GM19035 (cell line): Measurements from ENCODE around the gene HOXD3.

Experiments
- ATAC-seq: cut with Tn5 transposase; IDR thresholded peaks from one replicate; pipeline ENCODE4 v1.9.1; 2021; ENCODE audit not compliant: unreplicated experiment

HOXD3 gene

GRCh38 chr2:176148751-176149421 lies 8.2 kb upstream of the HOXD3 start:
- no peak for ATAC-seq

- ATAC-seq = no peak
Observed at GRCh38 chr2:176149481-176149938, 7.6 kb upstream of the HOXD3 start.

GRCh38 chr2:176149939-176150583 lies 7.0 kb upstream of the HOXD3 start:
- no peak for ATAC-seq

- no peak for ATAC-seq
Observed at GRCh38 chr2:176150584-176151441, 6.3 kb upstream of the HOXD3 start.

DNA sequence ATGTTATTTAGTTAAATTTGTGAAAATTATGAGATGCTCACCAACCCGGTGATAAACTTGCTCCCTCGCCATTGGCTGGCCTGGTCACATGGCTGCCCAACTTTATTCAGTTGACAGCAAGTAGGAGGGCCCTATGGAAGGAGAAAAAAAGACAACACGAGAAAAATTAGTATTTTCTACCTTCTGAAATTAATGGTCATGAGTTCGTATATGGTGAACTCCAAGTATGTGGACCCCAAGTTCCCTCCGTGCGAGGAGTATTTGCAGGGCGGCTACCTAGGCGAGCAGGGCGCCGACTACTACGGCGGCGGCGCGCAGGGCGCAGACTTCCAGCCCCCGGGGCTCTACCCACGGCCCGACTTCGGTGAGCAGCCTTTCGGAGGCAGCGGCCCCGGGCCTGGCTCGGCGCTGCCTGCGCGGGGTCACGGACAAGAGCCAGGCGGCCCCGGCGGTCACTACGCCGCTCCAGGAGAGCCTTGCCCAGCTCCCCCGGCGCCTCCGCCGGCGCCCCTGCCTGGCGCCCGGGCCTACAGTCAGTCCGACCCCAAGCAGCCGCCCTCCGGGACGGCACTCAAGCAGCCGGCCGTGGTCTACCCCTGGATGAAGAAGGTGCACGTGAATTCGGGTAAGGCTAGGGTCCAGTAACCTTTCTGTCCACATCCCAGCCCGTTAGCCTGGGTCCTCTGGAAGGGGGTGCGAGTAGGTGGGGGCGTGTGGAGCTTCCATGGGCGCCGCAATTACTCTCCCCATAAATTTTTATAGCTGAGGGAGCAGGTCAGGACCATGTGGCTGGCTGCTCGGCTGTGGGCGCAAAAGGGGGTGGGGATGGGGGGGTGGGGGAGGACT lies 5.4 kb upstream of the HOXD3 start, which contains the start of gene HOXD4:
Gene HOXD4 (plus strand): TSS at position 109 of the 846 bp plus-strand sequence. CDS start 84 bp downstream, at position 193.
- no peak for ATAC-seq

DNA sequence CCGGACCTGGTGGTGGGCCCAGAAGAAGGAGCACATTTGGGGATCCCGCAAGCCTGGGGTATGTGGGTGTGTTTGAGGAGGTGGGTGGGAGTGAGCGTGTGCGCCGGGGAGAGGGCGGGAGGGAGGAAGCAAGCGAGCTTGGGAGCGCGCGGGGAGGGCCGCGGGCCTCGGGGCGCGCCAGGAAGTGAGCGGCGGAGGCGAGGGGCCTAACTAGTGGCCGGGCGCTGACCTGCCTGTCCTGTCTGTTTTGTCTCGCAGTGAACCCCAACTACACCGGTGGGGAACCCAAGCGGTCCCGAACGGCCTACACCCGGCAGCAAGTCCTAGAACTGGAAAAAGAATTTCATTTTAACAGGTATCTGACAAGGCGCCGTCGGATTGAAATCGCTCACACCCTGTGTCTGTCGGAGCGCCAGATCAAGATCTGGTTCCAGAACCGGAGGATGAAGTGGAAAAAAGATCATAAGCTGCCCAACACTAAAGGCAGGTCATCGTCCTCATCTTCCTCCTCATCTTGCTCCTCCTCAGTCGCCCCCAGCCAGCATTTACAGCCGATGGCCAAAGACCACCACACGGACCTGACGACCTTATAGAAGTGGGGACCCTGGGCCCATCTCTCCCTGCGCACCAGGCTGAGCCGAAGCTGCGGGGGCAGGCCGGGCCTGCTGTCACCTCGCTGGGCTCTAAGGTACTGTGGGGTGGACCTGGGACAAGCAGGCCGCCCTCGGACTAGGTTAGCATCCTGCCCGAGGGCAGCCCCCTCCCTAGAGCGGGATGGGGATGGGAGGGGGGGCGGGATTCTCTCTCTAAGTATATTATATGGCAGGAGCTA lies 4.5 kb upstream of the HOXD3 start:
- ATAC-seq = no peak

GRCh38 chr2:176154576-176155252 lies 2.4 kb upstream of the HOXD3 start:
- no peak for ATAC-seq

DNA sequence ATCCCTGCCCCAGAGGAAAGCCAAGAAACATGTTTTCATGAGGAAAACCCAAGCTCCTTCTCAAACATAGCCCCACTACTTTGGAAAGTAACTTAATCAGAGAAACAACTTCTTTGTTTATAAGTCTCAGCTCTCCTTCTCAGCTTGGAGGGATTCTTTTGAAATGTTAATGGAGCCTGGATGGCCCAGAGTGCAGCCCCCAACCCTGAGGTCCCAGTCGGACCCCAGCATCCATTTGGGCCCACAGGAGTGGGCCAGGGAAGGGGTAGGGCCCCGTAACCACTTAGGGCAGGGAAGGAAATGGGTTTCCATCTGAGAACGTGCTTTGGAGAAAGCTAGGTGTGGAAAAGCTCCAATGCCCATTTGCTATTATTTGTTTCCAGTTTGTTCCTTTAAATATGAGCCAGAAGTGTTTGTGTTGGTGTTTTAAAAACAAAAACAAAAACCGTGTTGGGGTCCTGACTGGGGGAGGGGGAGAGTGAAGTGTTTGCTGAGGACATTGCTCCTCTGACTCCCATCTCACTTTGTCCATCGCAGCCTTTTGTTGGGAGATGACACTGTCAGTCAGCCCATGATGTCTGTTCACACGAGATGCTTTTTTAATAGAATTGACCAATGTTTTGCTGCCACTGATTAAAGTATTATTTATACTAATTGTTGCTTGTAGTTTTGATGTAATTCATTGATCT lies 1.6 kb upstream of the HOXD3 start:
- no peak for ATAC-seq

DNA sequence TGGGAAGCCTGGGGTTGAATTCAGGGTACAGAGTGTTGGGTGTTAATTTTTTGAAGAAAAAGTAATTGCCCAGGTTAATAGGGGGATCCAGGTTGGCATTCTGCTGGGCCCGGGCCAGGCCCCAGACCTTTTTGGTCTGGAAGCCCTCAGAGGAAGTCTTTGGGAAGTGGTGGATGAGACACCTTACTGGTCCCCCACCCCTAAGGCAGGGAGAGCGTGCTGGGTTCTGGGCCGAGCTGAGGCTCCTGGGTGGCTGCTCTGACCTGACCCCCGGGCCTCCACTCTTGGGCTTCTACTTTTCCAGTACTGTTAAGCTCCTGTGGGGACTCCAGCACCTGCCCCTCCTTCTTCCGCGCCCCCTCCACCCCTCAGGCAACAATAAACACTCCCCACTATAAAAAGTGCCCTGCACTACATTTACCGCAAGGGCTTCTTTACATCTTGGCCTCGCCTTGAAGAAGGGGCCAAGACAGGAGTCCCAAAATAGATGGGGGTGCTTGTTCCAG lies 753 bp upstream of the HOXD3 start:
- ATAC-seq = no peak

DNA sequence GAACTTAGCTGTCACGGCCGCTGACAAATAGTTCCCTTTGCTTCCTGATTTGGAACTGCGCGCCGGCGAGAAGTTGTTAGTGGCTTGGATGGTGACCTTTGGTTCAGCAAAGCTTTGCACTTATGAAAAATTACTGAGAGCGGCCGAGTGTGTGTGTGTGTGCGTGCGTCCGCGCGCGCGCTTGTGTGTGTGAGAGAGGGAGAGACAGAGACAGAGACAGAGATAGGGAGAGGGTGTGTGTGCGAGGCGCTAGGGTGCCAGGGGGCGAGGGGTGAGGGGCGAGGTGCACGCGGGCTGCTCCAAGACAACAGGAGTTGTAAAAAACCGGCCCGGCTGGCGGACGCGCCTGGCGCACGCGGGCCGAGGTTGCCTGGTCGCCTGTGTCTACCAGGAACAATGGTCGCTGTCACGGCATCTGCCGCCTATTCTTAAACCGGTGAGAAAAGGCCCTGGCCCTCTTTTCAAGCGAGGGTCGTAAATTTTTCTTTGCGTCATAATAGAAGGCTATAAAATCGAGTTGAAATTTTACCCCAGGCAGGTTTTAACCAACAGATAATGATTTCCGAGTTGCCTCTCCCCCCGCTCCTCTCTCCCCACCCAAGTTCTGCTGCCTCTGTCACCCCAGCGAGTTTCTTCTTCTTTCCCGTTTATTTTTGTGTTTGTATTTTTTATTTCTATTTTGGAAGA lies 535 bp downstream of the HOXD3 start:
- ATAC-seq = no peak

DNA sequence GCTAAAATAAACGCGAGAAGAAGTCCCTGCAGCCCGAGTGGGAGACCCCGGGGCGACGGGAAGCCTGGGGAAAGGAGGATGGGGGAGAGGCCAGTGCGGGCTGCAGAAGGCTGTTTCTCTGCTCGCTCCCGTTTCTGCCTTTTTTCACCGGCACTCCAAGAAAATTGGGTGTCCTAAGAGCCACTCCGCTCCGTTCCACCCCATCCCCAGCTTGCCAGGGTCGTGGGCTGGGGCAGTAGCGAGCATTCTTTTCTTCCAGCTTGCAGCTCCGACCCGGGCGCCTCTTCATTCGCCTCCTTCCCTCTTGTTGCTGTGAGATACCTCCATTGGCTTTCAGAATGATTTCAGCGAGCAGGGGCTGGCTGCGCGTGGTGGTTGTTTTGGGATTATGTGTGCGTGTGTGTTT lies 1.1 kb downstream of the HOXD3 start:
- no peak for ATAC-seq

DNA sequence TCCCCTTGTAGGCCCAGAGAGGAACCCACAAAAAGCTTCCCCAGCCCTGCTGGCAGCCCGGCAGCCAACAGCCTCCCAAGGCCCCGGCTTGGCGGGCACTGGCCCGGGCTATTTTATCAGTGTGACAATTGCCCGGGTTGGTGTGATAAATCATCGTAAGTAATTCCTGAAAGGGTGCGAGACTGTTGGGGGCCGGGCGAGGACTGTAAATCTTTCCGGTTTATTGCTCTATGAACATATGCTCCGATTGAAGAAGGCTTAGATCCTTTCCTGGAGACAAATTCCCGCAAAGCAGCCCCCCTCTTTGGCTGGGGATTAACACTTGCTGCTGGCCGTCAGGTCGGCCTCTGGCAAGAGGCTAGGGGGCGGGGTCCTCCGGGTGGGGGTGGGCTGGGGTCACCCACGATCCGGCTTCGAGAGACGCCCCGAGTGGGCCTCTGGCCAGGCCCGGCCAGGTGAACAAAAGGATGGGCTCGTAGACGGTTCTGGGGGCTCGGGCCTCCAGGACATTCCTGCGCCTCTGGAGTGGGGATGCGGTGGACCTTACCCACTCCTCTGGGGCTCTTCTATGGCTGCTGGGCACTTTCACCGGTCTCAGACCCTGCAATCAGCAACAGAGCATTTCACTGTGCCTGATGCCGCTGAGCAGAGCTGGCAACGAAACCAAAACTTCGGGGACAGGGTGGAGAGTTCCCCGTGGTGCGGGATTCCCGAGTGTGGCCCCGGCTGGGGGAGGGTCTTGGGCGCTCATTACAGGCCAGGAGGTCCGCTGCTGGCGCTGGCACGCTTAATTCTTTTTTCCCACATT lies 2.0 kb downstream of the HOXD3 start:
- no peak for ATAC-seq

DNA sequence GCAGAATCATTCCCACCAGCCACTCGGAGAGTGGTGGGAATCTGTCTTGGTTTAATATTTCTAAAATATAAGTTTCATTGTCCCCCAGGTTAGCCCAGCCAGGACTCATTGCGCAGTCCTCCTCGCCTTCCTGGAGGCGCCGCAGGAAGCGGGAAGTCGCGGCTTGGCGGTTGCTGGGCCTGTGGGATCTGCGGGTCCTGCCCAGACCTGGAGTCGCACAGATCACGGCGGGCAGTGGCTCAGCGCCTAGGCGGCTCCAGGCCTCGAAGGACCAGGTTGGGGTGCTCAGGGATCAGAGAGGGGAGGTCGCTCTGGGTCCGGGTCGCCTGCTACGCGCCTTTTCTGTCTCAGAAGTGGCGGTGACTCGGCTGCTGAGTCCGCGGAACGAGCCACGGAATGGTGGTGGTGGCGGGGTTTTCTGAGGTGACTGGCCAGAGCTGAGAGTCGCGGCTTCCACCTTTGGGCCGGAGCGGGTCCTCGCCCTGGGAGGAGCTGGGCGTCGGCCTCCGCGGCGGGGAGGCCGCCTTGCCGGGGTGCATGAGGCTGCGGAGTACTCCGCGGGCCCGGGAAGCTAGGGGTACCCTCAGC lies 2.6 kb downstream of the HOXD3 start:
- no peak for ATAC-seq

DNA sequence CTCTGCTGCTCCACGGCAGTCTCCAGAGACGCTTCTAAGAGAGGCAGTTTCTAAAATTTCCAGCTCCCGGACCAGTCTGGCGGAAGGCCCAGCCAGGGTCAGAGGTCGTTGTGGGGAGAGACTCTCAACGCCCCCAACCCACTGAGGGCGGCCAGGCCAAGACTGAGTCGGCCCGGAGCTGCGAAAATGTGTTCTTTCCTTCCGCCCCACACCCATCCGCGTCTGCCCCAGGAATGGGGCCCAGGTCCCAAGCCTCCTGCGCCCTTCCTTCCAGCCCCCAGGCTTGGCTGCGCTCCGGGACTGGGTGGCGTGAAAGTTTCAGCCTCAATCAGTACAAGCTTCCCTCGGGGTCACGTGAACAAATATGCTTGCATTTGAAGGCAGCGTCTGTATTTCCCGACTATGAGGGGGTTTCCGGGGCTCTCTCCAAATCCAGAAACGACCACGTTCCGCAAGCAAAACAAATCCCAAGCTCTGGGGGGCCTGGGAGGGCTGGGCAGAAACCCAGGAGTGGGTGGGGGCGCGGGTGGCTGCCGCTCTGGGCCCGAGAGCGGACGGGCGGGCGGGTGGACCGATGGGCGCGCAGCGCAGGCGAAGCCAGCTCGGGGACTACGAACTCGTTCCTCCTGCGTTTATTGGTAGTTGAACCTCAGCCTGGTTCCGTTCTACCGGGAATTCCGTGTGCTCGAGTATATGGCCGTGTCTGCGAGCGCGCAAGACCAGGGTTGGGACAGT lies 3.3 kb downstream of the HOXD3 start:
- ATAC-seq = no peak

DNA sequence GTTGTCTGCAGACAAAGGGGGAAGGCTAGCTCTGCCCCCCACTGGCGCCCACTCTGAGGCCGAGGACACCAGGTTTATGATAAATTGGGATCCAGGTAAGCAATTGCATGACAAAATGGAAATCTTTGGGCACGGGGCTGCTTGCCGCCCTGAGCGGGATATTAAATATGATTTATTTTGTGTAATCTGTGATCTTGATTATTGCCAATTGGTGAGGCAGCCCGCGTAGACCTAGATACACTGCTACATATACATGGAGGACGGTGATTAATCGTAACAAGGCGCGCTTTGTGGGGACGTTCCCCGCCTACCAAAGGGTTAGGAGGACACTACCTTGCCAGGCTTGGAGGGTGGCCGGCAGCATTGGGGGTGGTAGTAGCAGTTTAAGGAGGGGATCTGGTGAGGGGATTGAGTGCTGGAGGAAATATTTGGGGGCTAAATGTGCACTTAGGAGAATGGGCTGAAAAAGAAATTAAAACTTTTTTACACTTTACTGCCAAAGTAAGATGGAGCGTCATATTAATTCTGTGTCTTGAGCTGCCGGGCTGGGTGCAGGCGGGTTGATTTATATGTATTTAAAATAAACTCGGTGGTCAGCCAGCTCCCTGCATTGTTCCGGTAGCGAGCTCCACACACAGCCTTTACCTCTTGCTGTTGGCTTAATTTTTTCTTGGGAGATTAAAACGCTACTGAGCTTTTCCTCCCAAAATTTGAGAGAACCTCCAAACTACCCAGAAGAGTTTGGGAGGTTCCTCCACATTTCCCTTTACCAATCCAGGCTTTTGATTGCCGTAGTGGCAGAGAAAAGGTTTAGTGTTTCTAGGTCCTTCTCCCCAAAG lies 4.1 kb downstream of the HOXD3 start:
- no peak for ATAC-seq
